ENCODE results near the gene RGL1.
A peak's percentile ranks its signal among the peaks of the same experiment; 100 is the strongest.

RGL1 gene

DNA sequence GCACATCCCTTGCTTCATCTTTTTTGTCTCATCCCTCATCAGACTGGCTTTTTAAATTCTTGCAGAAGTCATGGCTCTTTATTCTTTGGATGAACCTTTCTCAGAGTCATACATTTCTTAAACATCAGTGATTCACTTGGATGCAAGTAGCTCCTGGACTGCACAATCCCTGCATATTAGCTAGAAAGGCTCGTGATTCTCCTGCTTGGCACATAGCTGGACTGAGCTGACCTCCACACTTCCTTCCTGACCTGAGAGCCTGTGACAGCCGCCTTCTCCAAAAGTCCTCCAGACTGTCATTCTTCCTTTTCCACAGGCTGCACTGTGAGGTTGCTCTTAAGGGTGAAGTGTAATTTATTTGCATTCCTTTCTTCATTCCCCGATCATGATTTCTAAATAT lies 109.4 kb downstream of the RGL1 start:
- no peak overlapping the region for H3K4me3 Mint-ChIP-seq
- peaks cover 42% of the 10 kb centered on the region for H3K4me1 Mint-ChIP-seq (ENCODE audit: low read depth)
- H3K36me3 Mint-ChIP-seq (ENCODE audit: low read depth), result no peaks in the 10 kb centered on the region
- H3K9me3 Mint-ChIP-seq, result no peaks in the 10 kb centered on the region
- H3K27ac Mint-ChIP-seq, result no peak overlapping the region
- no peaks in the 10 kb centered on the region for H3K27me3 Mint-ChIP-seq

DNA sequence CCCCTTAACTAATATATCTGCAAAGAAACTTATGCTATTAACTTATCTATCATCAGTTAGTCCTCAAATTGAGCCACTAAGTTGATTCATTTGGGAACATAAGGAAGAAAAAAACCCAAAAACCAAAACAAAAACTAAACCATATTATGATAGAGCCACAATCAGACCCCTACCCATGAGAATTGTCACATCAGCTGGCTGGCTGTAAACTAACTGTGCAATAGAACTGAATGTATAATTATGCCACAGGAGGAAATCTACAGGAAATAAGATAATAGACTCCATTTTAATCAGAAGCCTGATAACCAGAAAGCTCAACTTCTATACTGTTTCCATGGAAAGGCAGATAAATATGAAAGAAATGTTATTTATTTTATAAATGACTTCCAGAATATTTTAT lies 110.0 kb downstream of the RGL1 start:
- no peaks in the 10 kb centered on the region for H3K9me3 Mint-ChIP-seq
- H3K36me3 Mint-ChIP-seq (ENCODE audit: low read depth), result no peaks in the 10 kb centered on the region
- H3K4me1 Mint-ChIP-seq (ENCODE audit: low read depth), result peaks cover 40% of the 10 kb centered on the region
- H3K4me3 Mint-ChIP-seq, result no peak overlapping the region
- no peak overlapping the region for H3K27ac Mint-ChIP-seq
- H3K27me3 Mint-ChIP-seq, result no peaks in the 10 kb centered on the region

DNA sequence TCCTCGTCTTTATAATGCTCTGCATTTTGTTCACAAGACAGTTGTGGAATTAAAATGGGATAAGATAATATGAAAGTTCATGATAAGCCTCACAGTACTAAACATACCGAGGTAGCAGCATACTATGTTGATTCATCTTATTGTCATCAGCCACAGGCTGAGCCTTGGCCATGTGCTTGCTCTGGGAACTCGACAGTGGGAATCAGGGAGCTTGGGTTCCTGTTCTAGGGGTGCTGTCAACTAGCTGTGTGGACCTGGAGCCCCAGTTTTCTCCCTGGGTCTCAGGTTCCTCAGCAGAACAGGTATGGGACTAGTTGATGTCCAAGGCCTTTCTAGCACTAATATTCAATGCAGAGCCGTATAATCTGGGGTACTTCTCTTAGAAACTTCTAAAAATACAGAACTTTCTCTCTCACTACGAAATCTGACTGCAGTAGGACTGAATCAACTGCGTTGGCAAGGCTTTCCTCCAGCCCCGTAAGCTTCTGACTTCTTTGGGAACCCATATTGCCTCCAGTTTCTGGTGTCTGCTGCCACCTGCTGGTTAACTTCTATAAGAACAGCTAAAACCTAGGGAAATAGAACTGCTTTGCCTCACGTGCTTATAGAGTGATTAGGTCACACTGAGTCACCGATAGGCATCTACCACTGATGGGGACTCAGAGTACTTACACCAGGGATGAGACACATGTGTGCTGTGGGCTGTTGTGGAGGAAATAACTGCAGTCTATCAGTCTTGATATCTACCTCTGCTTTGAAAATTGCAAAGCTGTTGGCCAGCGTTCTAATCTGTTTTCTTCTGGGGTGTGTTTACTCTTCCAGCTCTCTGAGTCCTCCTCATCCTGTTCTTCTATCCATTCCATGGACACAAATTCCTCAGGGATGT lies 110.9 kb downstream of the RGL1 start:
- Mint-ChIP-seq H3K4me3 (no peak overlapping the region), H3K27me3 (no peaks in the 10 kb centered on the region), H3K27ac (peak overlapping the region; percentile 36), H3K36me3 (ENCODE audit: low read depth) (no peaks in the 10 kb centered on the region), H3K4me1 (ENCODE audit: low read depth) (peaks cover 31% of the 10 kb centered on the region), H3K9me3 (no peaks in the 10 kb centered on the region)

DNA sequence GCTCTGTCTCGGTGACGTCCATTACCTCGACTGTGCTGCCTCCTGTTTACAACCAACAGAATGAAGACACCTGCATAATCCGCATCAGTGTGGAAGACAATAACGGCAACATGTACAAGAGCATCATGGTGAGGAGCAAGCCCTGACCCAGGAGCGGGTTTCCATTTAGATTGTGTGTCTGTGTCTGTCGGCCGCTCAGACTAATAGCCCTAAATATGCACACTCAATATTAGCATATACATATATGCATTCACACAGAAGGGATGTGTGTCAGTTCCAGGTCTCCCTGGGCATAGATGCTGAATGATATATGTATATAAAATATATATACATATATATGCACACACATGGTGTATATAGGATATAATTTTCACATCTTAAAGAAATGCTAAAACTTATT lies 111.7 kb downstream of the RGL1 start:
- Mint-ChIP-seq H3K4me1 (ENCODE audit: low read depth) (peaks cover 25% of the 10 kb centered on the region), H3K4me3 (no peak overlapping the region), H3K36me3 (ENCODE audit: low read depth) (no peaks in the 10 kb centered on the region), H3K9me3 (no peaks in the 10 kb centered on the region), H3K27ac (peak overlapping the region; percentile 36), H3K27me3 (no peaks in the 10 kb centered on the region)

DNA sequence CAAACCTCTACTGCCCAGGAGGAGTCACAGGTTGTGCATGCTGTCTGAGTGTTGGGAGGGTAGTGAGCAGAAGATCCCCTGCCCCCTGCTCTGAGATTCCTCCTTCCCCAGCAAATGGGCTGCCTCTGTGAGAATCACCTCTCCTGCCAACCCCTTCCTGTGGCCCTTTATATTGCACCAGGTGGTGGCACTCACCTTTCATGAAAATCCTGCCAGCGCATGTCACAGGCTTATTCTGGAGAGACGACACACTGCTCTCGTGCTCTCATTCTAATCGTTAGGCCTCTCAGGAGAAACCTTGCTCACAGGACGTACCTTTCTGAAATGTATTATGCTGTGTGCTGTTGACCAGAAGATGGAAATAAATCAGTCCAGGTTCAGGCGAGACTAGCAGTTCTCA lies 113.7 kb downstream of the RGL1 start:
- H3K36me3 Mint-ChIP-seq (ENCODE audit: low read depth), result no peaks in the 10 kb centered on the region
- peaks cover 13% of the 10 kb centered on the region for H3K4me1 Mint-ChIP-seq (ENCODE audit: low read depth)
- H3K27ac Mint-ChIP-seq, result no peak overlapping the region
- H3K9me3 Mint-ChIP-seq, result no peaks in the 10 kb centered on the region
- no peak overlapping the region for H3K4me3 Mint-ChIP-seq
- no peaks in the 10 kb centered on the region for H3K27me3 Mint-ChIP-seq

DNA sequence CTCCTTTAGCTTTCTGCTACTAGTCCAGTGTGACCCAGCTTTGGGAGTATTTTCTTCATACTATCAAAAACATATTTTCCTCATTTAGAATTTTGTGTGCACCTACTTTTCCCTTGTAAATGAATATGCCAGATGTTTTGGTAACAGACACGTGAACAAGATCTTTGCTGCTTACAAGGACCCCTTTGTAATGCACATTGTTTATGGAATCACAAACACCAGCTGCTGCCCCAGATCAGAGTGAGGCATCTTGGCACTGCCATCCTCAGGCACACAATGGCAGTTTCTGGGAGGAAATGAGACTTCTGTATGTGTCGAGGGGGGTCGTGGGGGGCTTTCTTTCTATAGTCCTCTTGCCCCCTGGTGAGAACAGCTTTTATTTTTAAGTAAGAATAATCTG lies 115.7 kb downstream of the RGL1 start:
- Mint-ChIP-seq H3K36me3 (ENCODE audit: low read depth) (no peaks in the 10 kb centered on the region), H3K4me3 (no peak overlapping the region), H3K4me1 (ENCODE audit: low read depth) (peaks cover 10% of the 10 kb centered on the region), H3K27me3 (no peaks in the 10 kb centered on the region), H3K27ac (no peak overlapping the region), H3K9me3 (no peaks in the 10 kb centered on the region)

DNA sequence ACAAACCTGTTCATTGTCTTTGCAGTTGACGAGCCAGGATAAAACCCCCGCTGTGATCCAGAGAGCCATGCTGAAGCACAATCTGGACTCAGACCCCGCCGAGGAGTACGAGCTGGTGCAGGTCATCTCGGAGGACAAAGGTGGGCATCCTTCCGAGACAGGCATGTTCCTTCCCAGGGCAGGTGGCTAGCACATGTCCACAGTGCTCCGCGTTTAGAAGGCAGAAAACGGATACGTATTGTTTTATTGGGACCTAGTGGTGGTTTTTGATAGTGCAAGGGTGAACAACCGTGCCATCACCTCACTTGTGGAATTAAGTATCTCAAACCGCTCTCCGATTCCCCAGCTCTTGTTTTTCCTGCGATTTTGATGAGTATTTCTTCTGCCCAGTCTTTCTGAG lies 117.3 kb downstream of the RGL1 start:
- Mint-ChIP-seq H3K27ac (no peak overlapping the region), H3K4me1 (ENCODE audit: low read depth) (no peaks in the 10 kb centered on the region), H3K9me3 (no peaks in the 10 kb centered on the region), H3K36me3 (ENCODE audit: low read depth) (no peaks in the 10 kb centered on the region), H3K27me3 (no peaks in the 10 kb centered on the region), H3K4me3 (no peak overlapping the region)

DNA sequence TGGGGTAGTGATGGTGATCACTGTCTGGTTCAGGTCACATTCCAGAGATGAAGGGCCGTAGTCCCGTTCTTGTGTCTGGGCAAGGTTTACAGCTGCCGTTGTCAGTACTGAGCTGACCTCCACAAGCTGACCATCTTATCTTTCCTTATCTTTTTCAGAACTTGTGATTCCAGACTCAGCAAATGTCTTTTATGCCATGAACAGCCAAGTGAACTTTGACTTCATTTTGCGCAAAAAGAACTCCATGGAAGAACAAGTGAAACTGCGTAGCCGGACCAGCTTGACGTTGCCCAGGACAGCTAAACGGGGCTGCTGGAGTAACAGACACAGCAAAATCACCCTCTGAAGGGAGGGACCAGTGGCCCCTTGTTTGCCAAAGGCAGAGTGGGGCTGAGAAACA lies 121.0 kb downstream of the RGL1 start:
- Mint-ChIP-seq H3K27me3 (no peaks in the 10 kb centered on the region), H3K4me1 (ENCODE audit: low read depth) (no peaks in the 10 kb centered on the region), H3K9me3 (no peaks in the 10 kb centered on the region), H3K27ac (no peak overlapping the region), H3K4me3 (no peak overlapping the region), H3K36me3 (ENCODE audit: low read depth) (no peaks in the 10 kb centered on the region)

DNA sequence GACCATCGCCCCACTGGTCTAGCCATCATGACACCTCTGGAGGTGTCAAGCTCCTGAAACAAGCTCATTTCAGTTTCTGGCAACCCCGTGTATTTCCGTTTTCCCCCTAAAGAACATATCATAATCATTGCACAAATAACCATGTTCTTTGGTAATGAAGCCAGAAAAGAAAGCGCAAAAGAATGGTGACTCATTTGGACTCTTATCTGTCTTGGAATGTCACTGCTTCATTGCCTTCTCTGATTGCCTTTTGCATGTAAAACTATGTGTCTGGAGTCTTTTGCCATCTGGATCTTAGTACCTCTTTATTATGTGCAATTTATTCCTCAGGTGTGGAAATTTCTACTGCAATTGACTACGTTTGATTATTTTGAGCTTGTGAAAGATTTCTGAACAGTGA lies 122.1 kb downstream of the RGL1 start:
- Mint-ChIP-seq H3K4me3 (no peak overlapping the region), H3K9me3 (no peaks in the 10 kb centered on the region), H3K4me1 (ENCODE audit: low read depth) (no peaks in the 10 kb centered on the region), H3K36me3 (ENCODE audit: low read depth) (no peaks in the 10 kb centered on the region), H3K27ac (no peak overlapping the region), H3K27me3 (no peaks in the 10 kb centered on the region)

DNA sequence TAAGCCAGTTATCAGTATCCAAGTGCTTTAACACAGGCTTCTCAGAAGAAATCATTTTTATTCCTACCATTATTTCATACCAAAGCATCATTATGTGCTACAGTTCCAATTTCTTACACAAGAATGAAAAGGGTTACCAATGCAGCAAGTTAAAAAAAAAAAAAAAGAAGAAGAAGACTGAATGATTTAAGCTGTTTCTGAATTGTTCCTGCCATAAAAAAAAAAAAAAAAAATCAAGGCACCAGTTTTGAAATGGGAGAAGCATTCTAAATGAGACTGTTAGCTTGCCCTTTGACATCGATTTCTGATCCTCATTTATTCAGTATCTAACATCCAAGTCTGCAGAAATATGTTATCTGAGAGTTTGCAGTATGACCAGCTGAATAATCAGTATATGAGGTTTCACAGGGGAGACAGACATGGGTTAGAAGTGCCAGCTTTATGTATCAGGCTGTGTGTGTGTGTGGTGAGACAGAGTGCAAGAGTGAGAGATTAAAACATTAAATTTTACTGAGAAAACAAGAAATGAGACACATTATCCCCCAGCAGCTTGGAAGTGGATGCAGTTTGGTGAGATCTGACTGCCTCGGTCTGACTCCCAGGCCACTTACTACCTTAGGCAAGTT lies 126.8 kb downstream of the RGL1 start:
- H3K9me3 Mint-ChIP-seq, result no peaks in the 10 kb centered on the region
- no peaks in the 10 kb centered on the region for H3K27me3 Mint-ChIP-seq
- H3K36me3 Mint-ChIP-seq (ENCODE audit: low read depth), result no peaks in the 10 kb centered on the region
- no peak overlapping the region for H3K27ac Mint-ChIP-seq
- peaks cover 6% of the 10 kb centered on the region for H3K4me1 Mint-ChIP-seq (ENCODE audit: low read depth)
- no peak overlapping the region for H3K4me3 Mint-ChIP-seq

DNA sequence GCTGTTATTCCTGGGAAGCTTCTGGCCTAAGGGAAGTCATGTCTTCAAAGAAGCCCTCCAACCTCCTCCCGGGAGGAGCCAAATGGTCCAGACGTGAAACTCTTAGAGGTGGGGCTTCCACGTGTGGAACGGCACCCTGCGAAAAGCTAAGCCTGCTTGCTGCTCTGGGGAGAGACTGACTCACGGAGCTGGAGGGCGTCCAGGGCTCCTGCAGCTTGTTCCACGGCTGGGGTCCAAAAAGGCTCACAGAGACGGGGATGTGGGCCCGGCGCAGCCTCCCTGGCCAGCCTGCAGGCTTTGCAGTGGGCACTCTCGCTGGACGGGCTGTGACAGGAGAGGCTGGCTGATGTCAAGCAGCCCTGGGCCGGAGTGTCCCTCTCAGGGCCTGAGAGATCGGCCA lies 127.5 kb downstream of the RGL1 start:
- H3K36me3 Mint-ChIP-seq (ENCODE audit: low read depth), result no peaks in the 10 kb centered on the region
- H3K27me3 Mint-ChIP-seq, result no peaks in the 10 kb centered on the region
- H3K4me1 Mint-ChIP-seq (ENCODE audit: low read depth), result peaks cover 6% of the 10 kb centered on the region
- no peaks in the 10 kb centered on the region for H3K9me3 Mint-ChIP-seq
- no peak overlapping the region for H3K27ac Mint-ChIP-seq
- no peak overlapping the region for H3K4me3 Mint-ChIP-seq

DNA sequence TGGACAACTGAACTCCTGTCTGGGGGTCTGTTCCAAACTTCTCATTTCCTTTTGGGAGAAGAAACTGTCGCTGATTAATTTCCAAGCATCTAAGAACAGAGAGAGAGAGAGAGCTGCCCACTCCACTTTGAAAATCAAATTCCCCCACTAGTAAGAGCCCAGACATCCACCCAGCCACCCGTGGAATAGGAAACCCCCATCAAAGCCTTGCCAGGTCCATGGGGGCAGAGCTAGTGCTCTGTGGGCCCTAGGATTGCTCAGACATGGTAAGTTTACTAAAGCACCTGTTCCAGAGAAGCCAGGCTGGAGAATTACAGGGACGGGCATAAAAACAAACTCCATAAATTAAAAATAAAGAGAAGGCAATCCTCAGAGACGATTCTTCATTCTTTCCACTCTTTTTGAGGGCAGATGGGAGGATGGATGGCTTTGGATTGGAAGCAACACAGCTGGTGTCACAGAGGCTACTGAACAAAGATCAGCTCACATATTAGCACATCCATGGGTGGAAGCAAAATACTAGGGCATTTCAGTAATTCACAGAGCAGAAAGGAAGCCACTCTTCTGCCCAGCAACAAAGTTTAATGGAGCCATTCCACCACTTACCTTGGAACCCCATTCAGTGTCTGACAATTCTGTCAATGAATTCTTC lies 128.7 kb downstream of the RGL1 start:
- H3K27ac Mint-ChIP-seq, result no peak overlapping the region
- no peaks in the 10 kb centered on the region for H3K9me3 Mint-ChIP-seq
- no peak overlapping the region for H3K4me3 Mint-ChIP-seq
- no peaks in the 10 kb centered on the region for H3K36me3 Mint-ChIP-seq (ENCODE audit: low read depth)
- no peaks in the 10 kb centered on the region for H3K27me3 Mint-ChIP-seq
- peaks cover 6% of the 10 kb centered on the region for H3K4me1 Mint-ChIP-seq (ENCODE audit: low read depth)

DNA sequence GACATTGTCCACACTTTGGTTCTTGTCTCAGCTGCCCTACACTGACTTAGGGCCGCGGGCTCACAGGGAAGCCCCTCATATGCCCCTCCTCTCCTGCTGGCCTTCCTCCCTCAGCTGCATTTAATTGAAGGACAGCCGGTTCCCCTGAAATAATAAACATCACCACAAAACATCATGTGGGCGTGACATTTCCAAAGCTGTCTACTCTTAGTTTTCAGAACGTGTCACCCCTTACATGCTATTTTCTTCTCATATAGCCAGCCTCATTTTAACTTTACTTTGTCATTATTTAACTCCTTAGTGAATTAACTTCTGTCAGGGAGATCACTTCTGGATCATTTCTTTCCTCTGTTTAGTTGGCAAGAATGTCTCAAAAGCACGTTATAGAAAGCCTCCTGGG lies 129.4 kb downstream of the RGL1 start:
- Mint-ChIP-seq H3K4me3 (no peak overlapping the region), H3K4me1 (ENCODE audit: low read depth) (peaks cover 6% of the 10 kb centered on the region), H3K27me3 (no peaks in the 10 kb centered on the region), H3K27ac (peak overlapping the region; percentile 15), H3K9me3 (no peaks in the 10 kb centered on the region), H3K36me3 (ENCODE audit: low read depth) (no peaks in the 10 kb centered on the region)

DNA sequence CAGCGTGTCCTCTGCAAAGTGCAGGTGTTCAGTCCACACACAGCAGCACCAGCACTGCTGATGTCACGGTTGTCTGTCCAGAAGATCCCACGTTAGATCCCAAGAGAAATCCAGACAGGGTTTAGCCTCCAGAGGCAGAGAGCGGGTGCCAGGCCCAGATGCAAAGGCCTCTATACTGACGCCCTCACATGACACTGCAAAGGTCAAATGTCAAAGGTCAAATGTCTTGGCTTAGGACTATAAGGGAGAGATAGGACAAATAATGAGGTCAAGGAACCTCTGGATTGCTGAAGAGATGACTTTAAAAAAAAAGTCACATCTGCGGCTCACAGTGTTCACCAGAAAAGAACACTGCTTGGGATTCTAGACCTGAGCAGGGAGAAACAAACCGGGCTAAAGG lies 131.1 kb downstream of the RGL1 start:
- H3K4me3 Mint-ChIP-seq, result no peak overlapping the region
- no peak overlapping the region for H3K27ac Mint-ChIP-seq
- H3K4me1 Mint-ChIP-seq (ENCODE audit: low read depth), result peaks cover 6% of the 10 kb centered on the region
- H3K27me3 Mint-ChIP-seq, result no peaks in the 10 kb centered on the region
- H3K9me3 Mint-ChIP-seq, result no peaks in the 10 kb centered on the region
- no peaks in the 10 kb centered on the region for H3K36me3 Mint-ChIP-seq (ENCODE audit: low read depth)

DNA sequence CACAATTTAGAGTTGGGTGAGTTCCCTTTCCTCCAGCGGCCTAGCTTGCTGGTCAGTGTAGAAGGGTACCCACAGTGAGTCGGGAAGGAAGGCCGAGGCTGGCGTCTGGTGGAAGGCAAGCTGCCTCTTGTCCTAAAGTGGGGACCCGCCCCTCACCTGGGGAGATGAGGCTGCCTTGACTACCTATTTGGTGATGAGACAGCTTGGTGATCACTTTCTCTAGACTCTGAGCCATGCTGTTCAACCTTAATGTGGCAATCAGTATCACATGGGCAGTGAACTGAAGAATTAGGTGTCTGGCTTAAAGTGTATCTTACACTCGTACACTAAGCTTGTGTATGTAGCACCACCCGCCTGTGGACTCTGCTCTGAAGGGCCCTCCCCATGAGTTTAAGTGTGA lies 131.9 kb downstream of the RGL1 start:
- H3K4me3 Mint-ChIP-seq, result no peak overlapping the region
- peaks cover 6% of the 10 kb centered on the region for H3K4me1 Mint-ChIP-seq (ENCODE audit: low read depth)
- no peak overlapping the region for H3K27ac Mint-ChIP-seq

More for the DNA sequence above, 131.9 kb downstream of the RGL1 start:
- no peaks in the 10 kb centered on the region for H3K36me3 Mint-ChIP-seq (ENCODE audit: low read depth)
- no peaks in the 10 kb centered on the region for H3K27me3 Mint-ChIP-seq
- H3K9me3 Mint-ChIP-seq, result no peaks in the 10 kb centered on the region
